GM19372 (cell line): ENCODE results near the gene MCU.
A peak's percentile ranks its signal among the peaks of the same experiment; 100 is the strongest.
"Not testable (repeated sequence)": the region's sequence is repeated elsewhere in the genome, so short reads cannot be mapped to it uniquely, and the experiment has no call there.

Experiments
- ATAC-seq: cut with Tn5 transposase; IDR thresholded peaks from one replicate; pipeline ENCODE4 v1.9.1; 2021; ENCODE audit warnings: mild to moderate bottlenecking, low read depth, moderate library complexity; ENCODE audit not compliant: unreplicated experiment

The MCU gene

GRCh38 chr10:72691863-72692743, at the start of gene MCU:
Gene MCU, plus strand, starts transcription at chr10:72692143. Its CDS starts 9 bp downstream, at chr10:72692152.
- peak; percentile 87 for ATAC-seq

GRCh38 chr10:72642318-72642717, 49.6 kb upstream of the MCU start:
- ATAC-seq: no peak

- ATAC-seq: no peak
Measured at GRCh38 chr10:72645263-72645858, 46.6 kb upstream of the MCU start.

GRCh38 chr10:72646971-72647370, 45.0 kb upstream of the MCU start:
- ATAC-seq: not testable (repeated sequence)

- no peak for ATAC-seq
Measured at GRCh38 chr10:72648301-72648700, 43.6 kb upstream of the MCU start.

- no peak for ATAC-seq
Measured at GRCh38 chr10:72649291-72649690, 42.7 kb upstream of the MCU start.

- ATAC-seq: no peak
Measured at GRCh38 chr10:72653383-72654096, 38.4 kb upstream of the MCU start.

GRCh38 chr10:72654720-72655119, 37.2 kb upstream of the MCU start:
- no peak for ATAC-seq

- no peak for ATAC-seq
Measured at GRCh38 chr10:72658696-72659400, 33.1 kb upstream of the MCU start.

GRCh38 chr10:72659694-72660093, 32.2 kb upstream of the MCU start:
- no peak for ATAC-seq

- no peak for ATAC-seq
Measured at GRCh38 chr10:72660220-72660619, 31.7 kb upstream of the MCU start.

- ATAC-seq: no peak
Measured at GRCh38 chr10:72661431-72661830, 30.5 kb upstream of the MCU start.

GRCh38 chr10:72663971-72664370, 28.0 kb upstream of the MCU start:
- ATAC-seq: no peak

- ATAC-seq: no peak
Measured at GRCh38 chr10:72665925-72666324, 26.0 kb upstream of the MCU start.

- no peak for ATAC-seq
Measured at GRCh38 chr10:72667207-72667864, 24.6 kb upstream of the MCU start.

- ATAC-seq: no peak
Measured at GRCh38 chr10:72673280-72673679, 18.7 kb upstream of the MCU start.

- ATAC-seq: not testable (repeated sequence)
Measured at GRCh38 chr10:72674174-72674573, 17.8 kb upstream of the MCU start.

- ATAC-seq: no peak
Measured at GRCh38 chr10:72679838-72680241, 12.1 kb upstream of the MCU start.

- no peak for ATAC-seq
Measured at GRCh38 chr10:72682638-72683037, 9.3 kb upstream of the MCU start.

- ATAC-seq: no peak
Measured at GRCh38 chr10:72685264-72685921, 6.5 kb upstream of the MCU start.
